ENCODE data around the gene THADA.
"Not testable (repeated sequence)": the region's sequence is repeated elsewhere in the genome, so short reads cannot be mapped to it uniquely, and the experiment has no call there.

THADA gene

GRCh38 chr2:43540021-43540779 is 55.6 kb downstream of the THADA start:
- no peak for DNase-seq

GRCh38 chr2:43539436-43539835 is 56.4 kb downstream of the THADA start:
- no peak for DNase-seq

GRCh38 chr2:43538034-43538670 is 57.7 kb downstream of the THADA start:
- no peak for DNase-seq

DNA sequence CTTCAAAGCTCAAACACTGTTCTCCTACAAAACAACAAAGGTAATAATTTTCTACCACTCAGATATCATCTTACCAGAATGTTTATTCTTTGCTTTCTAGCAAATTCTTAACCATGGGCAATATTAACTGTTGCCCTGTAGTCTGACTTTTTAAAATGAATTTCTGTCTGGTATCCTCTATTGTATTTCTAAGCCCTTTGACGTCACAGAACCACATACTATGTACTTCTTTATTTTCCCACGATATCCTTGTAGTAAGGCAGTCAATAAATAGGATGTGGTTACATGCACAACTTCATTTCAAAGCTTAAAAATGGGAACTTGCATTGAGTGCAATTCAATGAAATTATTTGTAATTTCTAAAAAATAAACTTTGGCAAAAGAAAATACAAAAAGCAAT is 58.7 kb downstream of the THADA start:
- DNase-seq: no peak

GRCh38 chr2:43534569-43534968 is 61.3 kb downstream of the THADA start:
- DNase-seq: no peak

GRCh38 chr2:43532572-43532971 is 63.3 kb downstream of the THADA start:
- not testable (repeated sequence) for DNase-seq

- no peak for DNase-seq
Measured at GRCh38 chr2:43531251-43531650, 64.6 kb downstream of the THADA start.

DNA sequence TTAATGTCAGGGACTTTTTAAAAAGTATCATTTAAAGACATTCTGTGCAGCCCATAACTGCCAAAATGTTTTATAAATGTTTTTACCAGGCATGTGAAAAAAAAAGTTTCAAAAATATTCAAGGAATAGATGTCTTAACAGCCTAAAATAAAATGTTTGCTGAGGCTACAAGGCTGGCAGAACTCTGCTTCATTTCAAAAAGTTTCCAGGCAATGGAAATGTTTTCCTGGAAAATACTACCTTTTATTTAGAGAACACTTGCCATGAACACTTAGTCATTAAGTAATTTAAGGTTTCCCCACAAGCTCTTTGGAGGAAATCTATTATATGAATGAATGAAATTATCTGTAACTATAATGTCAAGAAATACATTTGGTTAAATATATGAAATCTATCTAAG is 68.8 kb downstream of the THADA start:
- no peak for DNase-seq

DNA sequence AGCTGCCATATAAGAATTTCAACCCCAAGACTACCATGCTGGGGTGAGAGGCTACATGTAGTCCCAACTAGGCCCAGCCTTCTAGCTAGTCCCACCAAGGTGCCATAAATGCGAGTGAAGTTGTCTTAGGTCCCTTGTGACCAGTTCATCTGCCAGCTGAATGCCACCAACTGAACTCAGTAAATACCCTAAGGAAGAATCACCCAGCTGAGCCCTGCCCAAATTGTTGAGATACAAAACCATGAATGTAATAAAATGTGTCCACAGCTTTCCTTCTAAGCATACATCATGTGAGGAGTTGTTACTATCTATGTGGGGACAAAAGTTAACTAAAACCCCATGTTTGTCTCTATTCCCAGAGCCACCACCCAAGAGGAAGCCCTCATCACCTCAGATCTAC is 70.3 kb downstream of the THADA start:
- DNase-seq: no peak

DNA sequence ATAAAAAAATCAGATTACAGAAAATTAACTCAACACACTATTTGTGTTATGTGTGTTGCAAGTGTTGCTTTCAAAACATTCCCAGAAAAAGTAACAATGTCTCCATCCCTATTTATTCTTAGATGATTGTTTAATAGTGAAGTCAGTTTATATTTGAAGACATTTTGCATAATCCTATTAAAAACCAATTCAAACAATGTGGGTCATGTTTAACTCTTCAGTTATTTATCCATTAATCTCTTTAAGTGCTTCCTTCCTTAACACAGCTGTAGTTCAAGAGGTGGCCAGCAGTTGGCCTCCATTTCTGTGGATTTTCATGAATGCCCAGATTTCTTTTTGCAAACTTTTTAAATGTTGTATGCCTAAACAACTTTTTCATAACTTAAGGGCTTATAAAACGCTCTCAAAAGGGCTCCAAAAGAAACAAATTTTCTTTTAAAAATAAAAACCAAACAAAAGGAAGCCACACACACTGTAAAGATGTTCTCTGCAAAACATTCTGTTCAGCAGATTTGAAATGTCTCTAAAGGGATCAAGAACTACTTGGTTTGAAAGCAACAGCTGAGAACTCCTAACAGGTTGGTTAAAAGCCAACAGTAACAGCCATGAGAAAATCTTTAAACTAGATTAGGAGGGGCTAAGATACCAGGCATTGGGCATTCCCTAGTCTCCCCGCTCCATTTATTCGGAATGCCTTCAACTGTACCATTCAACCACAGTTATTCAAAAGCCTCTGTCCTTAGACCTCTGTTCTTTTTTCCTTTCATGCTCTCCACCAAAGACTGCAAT is 71.5 kb downstream of the THADA start:
- no peak for DNase-seq

DNA sequence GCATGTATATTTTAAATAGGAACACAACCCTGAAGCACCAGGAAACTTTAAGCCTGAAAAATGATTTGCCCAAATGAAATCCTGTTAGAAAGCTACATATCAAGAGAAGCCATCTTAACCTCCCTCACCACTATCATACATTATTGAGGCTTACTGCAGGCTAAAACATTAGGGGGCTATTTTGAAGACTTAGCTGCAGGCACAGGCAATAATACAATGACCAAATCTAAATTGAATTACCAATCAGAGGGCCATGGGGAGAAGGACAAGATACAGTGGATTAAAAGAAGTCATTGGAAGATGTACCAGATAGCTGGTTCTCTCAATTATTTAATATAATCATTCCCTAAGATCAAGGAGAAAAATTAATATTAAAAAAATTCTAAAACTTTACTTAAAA is 73.7 kb downstream of the THADA start:
- DNase-seq: no peak

- no peak for DNase-seq
Measured at GRCh38 chr2:43521568-43521967, 74.3 kb downstream of the THADA start.

- DNase-seq: no peak
Measured at GRCh38 chr2:43520919-43521318, 74.9 kb downstream of the THADA start.

- no peak for DNase-seq
Measured at GRCh38 chr2:43519643-43520221, 76.1 kb downstream of the THADA start.

DNA sequence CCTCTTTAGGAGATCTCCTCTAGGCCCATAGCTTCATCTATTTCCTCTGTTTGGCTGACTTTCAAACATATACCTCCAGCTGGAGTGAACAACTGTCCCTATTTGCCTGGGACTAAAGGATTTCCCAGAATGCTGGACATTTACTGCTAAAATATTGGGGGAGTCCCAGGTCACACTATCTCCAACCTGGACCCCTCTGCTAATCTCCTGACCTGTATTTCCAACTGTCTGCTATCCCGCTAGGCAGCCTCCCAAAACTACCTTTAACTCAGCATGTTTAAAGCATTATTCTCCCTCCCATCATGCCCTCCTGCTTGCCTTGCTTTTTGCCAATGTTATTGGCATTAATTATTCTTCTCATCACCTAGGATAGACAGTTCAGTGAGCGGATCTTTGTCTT is 77.1 kb downstream of the THADA start:
- no peak for DNase-seq

DNA sequence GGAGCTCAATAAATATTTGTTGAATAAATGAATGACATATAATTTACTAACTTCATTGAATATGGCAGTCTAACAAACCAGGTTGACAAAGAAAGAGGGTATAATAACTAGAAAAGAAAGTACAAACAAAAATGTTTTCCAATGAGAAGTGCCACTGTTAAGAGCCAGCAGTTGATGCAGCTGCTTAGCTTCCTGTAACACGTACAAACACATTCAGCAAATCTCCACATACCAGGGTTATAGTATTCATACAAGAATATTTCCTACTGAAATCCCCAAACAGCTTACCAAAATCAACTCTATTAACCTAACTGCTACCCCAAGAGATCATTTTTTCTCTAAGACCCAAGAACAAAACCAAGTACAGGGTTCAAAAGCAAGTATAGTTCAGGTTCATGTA is 77.7 kb downstream of the THADA start:
- DNase-seq: no peak

DNA sequence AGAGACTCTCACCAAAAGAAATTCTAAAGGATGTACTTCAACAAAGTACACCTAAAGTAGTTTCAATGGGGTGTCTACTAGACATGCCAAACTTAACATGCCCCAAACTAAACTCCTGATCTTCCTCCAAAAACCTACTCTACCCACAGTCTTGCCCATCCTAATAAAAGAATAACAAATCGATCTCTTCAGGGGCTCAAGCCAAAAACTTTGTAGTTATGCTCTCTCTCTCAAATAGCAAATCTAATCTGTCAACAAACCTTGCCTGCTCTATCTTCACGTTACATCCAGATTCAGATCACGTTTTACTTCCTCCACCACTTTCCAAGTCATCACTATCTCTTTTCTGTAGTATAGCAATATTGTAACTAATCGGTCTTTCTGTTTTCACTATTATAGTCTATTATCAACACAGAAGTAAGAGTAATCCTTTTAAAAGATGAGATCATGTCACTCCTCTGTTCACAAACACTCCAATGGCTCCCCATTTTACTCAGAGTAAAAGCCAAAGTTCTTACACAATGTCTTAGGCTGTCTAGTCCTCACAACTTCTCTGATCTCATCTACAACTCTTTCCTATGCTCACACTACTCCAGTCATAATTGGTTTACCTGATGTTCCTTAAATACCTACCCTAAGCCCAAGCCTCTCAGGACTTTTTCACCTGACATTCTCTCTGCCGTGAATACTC is 79.9 kb downstream of the THADA start:
- DNase-seq: no peak

DNA sequence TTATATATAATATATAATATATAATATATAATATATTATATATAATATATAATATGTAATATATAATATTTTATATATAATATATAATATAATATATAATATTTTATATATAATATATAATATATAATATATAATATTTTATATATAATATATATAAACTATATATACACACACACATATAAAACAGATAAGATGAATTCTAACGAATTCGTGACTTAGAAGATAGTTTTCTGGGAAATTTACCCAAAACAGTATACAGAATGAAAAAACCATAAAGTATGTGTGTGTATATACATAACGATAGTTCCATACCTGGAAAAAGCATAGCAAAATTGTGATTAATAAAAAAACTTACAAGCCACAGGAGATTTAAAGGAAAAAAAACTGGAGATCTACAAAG is 80.6 kb downstream of the THADA start:
- DNase-seq: no peak

DNA sequence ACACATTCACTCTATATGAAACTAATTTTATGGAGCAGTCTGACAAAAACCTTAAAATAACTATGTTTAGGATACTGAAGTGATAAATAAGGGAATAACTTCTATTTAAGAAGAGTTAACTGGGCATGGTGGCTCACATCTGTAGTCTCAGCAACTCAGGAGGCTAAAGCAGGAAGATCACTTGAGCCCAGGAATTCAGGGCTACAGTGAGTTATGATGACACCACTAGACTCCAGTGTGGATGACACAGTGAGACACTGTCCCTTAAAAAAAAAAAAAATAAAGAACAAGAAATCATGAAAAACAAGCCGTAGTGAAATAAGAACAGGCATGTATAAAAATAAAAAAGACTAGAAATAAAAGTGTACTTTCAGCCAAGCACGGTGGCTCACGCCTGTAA is 82.0 kb downstream of the THADA start:
- no peak for DNase-seq

DNA sequence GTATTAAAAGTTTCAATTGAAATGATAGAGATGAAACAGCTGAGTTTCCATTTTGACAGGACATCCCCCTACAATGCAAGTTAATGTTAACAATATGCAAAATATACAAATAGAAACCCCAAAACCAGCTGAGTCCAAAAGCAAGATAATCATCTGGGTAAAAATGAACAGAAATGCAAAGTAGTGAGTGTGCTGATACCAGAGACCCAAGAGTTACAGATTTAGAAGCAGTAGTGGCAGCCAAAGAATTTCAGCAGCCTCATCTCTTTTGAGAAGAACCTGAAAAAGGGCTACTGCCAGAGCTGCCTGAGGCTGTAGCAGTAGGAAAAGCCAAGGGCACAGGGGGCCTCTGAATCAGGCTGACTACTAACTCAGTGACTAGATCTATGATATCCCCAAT is 82.6 kb downstream of the THADA start:
- no peak for DNase-seq

DNA sequence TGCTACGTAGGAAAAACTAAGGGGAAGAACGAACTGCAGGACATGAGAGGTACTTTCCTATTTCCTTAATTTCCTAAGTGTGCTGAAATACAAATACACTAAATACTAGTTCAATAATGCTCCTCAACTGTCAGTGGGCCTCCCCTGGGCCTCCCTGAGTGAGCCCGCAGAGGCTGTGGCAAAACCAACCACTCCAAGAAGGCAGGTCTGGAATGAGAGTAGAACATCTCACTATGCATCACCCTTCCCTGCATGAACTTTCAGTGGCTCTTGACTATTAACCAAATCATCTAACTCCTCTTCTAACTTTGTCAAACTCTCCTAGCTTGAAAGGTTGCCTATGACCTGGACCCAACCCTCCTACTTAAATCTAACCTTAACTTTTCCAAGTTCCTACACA is 84.6 kb downstream of the THADA start:
- no peak for DNase-seq

GRCh38 chr2:43509886-43510285 is 86.0 kb downstream of the THADA start:
- DNase-seq: no peak

- no peak for DNase-seq
Measured at GRCh38 chr2:43508209-43508608, 87.6 kb downstream of the THADA start.
